NT2/D1 (cell line): ENCODE measurements around the gene KIFC3.

Source experiments
- DNase-seq: peaks from one replicate; pipeline ENCODE4 v3.0.0-alpha.2; 2011; ENCODE audit warnings: low read depth, low spot score
- H3K27me3 ChIP-seq: 2 replicates; pipeline ENCODE4 v1.6.0; 2011; ENCODE audit warnings: mild to moderate bottlenecking; ENCODE audit not compliant: insufficient read length, insufficient read depth
- H3K36me3 ChIP-seq: 2 replicates; pipeline ENCODE4 v1.6.1; 2011; ENCODE audit warnings: mild to moderate bottlenecking, low read length, mixed read lengths; ENCODE audit not compliant: insufficient read depth, insufficient read length
- H3K4me1 ChIP-seq: 2 replicates; pipeline ENCODE4 v1.5.1; 2011; ENCODE audit not compliant: insufficient read depth, insufficient read length
- H3K4me3 ChIP-seq: 2 replicates; pipeline ENCODE4 v1.5.1; 2011; ENCODE audit warnings: low read depth; ENCODE audit not compliant: insufficient read length
- H3K9ac ChIP-seq: 2 replicates; pipeline ENCODE4 v1.6.0; 2011; ENCODE audit warnings: low read depth; ENCODE audit not compliant: insufficient read length
- H3K9me3 ChIP-seq: 2 replicates; pipeline ENCODE4 v1.5.1; 2011; ENCODE audit warnings: mild to moderate bottlenecking, low read length; ENCODE audit not compliant: insufficient read depth
- SUZ12 ChIP-seq: IDR thresholded peaks from 2 replicates; pipeline ENCODE4 v1.6.1; 2011; ENCODE audit not compliant: insufficient read length, insufficient read depth; ENCODE audit errors: extremely low read depth
- YY1 ChIP-seq: IDR thresholded peaks from 2 replicates; pipeline ENCODE4 v1.6.1; 2011; ENCODE audit not compliant: insufficient read length, insufficient read depth
- ZNF274 ChIP-seq: IDR thresholded peaks from 2 replicates; pipeline ENCODE4 v1.6.1; 2011; ENCODE audit warnings: mild to moderate bottlenecking, low read depth, low read length

Gene KIFC3

GRCh38 chr16:57752203-57752580 lies 50.1 kb downstream of the KIFC3 start:
- no peak for TF ChIP-seq YY1
- TF ChIP-seq ZNF274 = no peak
- TF ChIP-seq SUZ12 = no peak
- H3K9me3 ChIP-seq = no peaks in the 10 kb centered on the region
- peaks cover 84% of the 10 kb centered on the region for H3K36me3 ChIP-seq
- H3K27me3 ChIP-seq = no peaks in the 10 kb centered on the region
- H3K4me1 ChIP-seq = peaks cover 14% of the 10 kb centered on the region
- no peak overlapping the region for H3K4me3 ChIP-seq
- no peak overlapping the region for H3K9ac ChIP-seq
- DNase-seq = no peak

GRCh38 chr16:57751539-57752202 lies 50.6 kb downstream of the KIFC3 start:
- no peak overlapping the region for H3K4me3 ChIP-seq
- no peak overlapping the region for H3K9ac ChIP-seq
- TF ChIP-seq ZNF274 (no peak), SUZ12 (no peak)
- H3K27me3 ChIP-seq = no peaks in the 10 kb centered on the region
- no peak for DNase-seq
- H3K9me3 ChIP-seq = no peaks in the 10 kb centered on the region
- H3K36me3 ChIP-seq = peaks cover 81% of the 10 kb centered on the region
- H3K4me1 ChIP-seq = peaks cover 13% of the 10 kb centered on the region

- no peak for DNase-seq
- Histone ChIP-seq H3K4me3 (no peak overlapping the region), H3K36me3 (peaks cover 74% of the 10 kb centered on the region), H3K27me3 (no peaks in the 10 kb centered on the region), H3K4me1 (peaks cover 6% of the 10 kb centered on the region), H3K9ac (no peak overlapping the region), H3K9me3 (no peaks in the 10 kb centered on the region)
- TF ChIP-seq SUZ12 (no peak), ZNF274 (no peak), YY1 (no peak)
Measured at GRCh38 chr16:57750796-57751538, 51.3 kb downstream of the KIFC3 start.

- H3K9ac ChIP-seq = no peak overlapping the region
Measured at GRCh38 chr16:57749856-57750452, 52.3 kb downstream of the KIFC3 start.

GRCh38 chr16:57749101-57749692 lies 53.1 kb downstream of the KIFC3 start:
- H3K4me3 ChIP-seq = no peak overlapping the region
- no peak for DNase-seq
- no peak overlapping the region for H3K9ac ChIP-seq
- peaks cover 62% of the 10 kb centered on the region for H3K36me3 ChIP-seq
- TF ChIP-seq SUZ12 (no peak), YY1 (no peak), ZNF274 (no peak)
- H3K27me3 ChIP-seq = no peaks in the 10 kb centered on the region
- peaks cover 7% of the 10 kb centered on the region for H3K4me1 ChIP-seq
- H3K9me3 ChIP-seq = no peaks in the 10 kb centered on the region

More at GRCh38 chr16:57749856-57750452, 52.3 kb downstream of the KIFC3 start:
- no peak overlapping the region for H3K4me3 ChIP-seq
- no peak for DNase-seq
- no peaks in the 10 kb centered on the region for H3K9me3 ChIP-seq
- H3K4me1 ChIP-seq = peaks cover 6% of the 10 kb centered on the region
- peaks cover 64% of the 10 kb centered on the region for H3K36me3 ChIP-seq
- TF ChIP-seq ZNF274 (no peak), YY1 (no peak), SUZ12 (no peak)
- H3K27me3 ChIP-seq = no peaks in the 10 kb centered on the region

GRCh38 chr16:57748596-57748995 lies 53.7 kb downstream of the KIFC3 start:
- no peak overlapping the region for H3K4me3 ChIP-seq
- no peak for TF ChIP-seq YY1
- TF ChIP-seq SUZ12 = no peak
- no peak for TF ChIP-seq ZNF274
- no peaks in the 10 kb centered on the region for H3K27me3 ChIP-seq
- peaks cover 13% of the 10 kb centered on the region for H3K4me1 ChIP-seq
- no peak overlapping the region for H3K9ac ChIP-seq
- DNase-seq = no peak
- H3K36me3 ChIP-seq = peaks cover 63% of the 10 kb centered on the region
- H3K9me3 ChIP-seq = no peaks in the 10 kb centered on the region

GRCh38 chr16:57747996-57748395 lies 54.3 kb downstream of the KIFC3 start:
- no peak for DNase-seq
- TF ChIP-seq ZNF274 (no peak), YY1 (no peak), SUZ12 (no peak)
- Histone ChIP-seq H3K4me1 (peaks cover 13% of the 10 kb centered on the region), H3K27me3 (no peaks in the 10 kb centered on the region), H3K9ac (no peak overlapping the region), H3K4me3 (no peak overlapping the region), H3K36me3 (peaks cover 57% of the 10 kb centered on the region), H3K9me3 (no peaks in the 10 kb centered on the region)
